Esophagus squamous epithelium (tissue), 4 donors: ENCODE data around the gene AK8.

ENCODE experiments used
- CTCF ChIP-seq, 6 experiments: fragments of 450-650 bp in 4 of 6; fragments of 200-600 bp in 2 of 6; sonication (generic) in 2 of 6; IDR thresholded peaks; one replicate each; pipeline ENCODE4 v1.5.1; 2016 to 2019; ENCODE audit warnings: antibody characterized with exemption in 6 of 6, mild to moderate bottlenecking in 4 of 6, moderate library complexity in 4 of 6
- POLR2A ChIP-seq, 4 donors: fragments of 450-650 bp; IDR thresholded peaks; one replicate each; pipeline ENCODE4 v1.6.1; 2017; ENCODE audit warnings: antibody characterized with exemption in 4 of 4, mild to moderate bottlenecking in 4 of 4, moderate library complexity in 3 of 4

DNA sequence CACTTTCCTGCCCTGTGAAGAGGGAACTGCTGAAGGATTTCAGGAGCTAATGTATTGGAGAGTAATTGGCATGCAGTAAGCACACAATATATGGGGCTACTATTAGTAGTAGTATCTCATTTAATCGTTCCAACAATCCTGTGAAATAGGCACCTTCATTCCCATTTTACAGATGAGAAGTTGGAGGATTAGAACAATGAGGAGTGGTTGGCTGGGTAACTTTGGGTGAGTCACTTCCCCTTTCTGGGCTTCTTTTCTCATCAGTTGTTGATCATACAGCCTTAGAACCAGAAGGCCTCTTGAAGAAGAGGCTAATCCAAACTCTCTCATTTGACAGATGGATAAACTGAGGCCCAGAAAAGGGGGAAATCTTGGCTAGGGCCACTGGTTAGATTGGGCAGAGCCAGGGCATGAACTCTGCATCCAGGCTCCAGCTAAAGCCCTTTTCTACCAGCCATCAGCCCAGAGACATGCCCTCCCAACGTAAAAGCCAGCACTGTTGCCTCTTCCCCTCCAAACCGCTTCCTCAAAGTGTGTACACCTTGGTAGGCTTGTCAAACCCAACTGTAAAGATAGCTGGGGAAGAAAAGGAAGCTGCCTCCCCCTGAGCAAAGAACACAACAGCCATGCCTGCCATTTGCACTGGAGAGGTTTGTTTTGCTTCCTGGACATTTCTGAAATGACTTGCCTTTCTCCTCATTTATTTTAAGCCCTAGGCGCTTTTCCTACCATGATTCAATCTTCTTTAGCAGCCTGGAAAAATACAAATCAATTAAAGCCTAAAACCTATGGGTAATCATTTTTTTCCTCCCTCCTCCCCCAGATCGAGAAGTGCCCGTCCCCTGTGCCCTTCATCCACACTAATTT lies 1.6 kb upstream of the AK8 start:
- TF ChIP-seq CTCF (IDR thresholded peaks at IDR 0.05) (no peak), POLR2A (IDR thresholded peaks at IDR 0.05) (no peak)
